ENCODE results near the gene FSTL5. TPM values are rescaled to one million over a fixed set of nuclear protein-coding genes. Genes with fewer than 3 reads are reported as not detected.

The FSTL5 gene
- total and polyA plus RNA-seq, 2 experiments from 2014 or later: not detected

DNA sequence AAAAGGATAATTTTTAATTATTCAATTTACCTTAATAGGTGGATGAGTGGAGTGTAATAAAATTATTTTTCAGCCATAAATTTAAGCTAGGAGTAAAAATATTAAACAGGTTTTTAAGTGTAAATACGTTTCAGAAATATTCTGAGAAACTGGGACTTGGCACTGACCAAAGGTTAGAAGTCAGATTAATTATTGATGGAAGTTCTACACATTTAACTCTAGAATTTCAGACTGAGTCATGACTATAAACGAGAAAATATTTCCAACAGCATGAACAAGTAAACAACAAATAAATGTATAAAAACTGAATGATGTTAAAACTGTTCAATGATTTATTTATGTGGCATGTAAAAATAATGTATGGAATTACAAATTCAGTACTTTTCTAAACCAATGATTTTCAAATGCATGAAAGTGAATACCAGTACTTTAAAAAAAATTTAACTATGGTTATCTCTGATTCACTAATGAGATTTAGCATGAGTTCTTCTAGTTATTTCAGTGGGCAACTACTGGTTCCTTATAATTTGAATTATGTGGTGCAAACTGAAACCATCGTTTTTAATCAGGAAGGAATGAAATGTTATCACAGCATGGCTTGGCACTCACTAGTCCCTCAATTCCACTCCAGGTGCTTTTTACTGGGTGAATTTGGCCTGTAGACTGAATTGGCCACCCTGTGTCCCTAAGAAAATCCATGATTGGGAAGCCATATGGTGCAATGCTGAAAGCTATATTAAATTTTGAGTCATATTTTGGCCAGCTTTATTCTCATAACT lies 244.2 kb downstream of the FSTL5 start:
- TF ChIP-seq EZH2 (IDR thresholded peaks at IDR 0.05; ENCODE audit: insufficient read depth, poor library complexity, severe bottlenecking): no peak
- TF ChIP-seq EZH2phosphoT487 (IDR thresholded peaks at IDR 0.05; ENCODE audit: insufficient read depth, low read depth): no peak
- no peaks in the 10 kb centered on the region for H3K9me3 ChIP-seq (ENCODE audit: low read depth)
- H3K27ac ChIP-seq: no peak overlapping the region
- H3K79me2 ChIP-seq (ENCODE audit: insufficient read depth): no peaks in the 10 kb centered on the region
- H3K4me2 ChIP-seq (ENCODE audit: unreplicated experiment): no peak overlapping the region
- no peak overlapping the region for H2AFZ ChIP-seq
- WGBS, 2 experiments (ENCODE audit: low coverage in 1 of 2, low lambda C conversion rate in 2 of 2, missing lambda C conversion rate in 2 of 2): 4 to 8% methylated on average over 3 of the region's 3 CpGs
- H3K9me2 ChIP-seq (ENCODE audit: insufficient read depth): no peaks in the 10 kb centered on the region
- no peak overlapping the region for H3K9ac ChIP-seq
- no peaks in the 10 kb centered on the region for H3K36me3 ChIP-seq (ENCODE audit: low read depth)
- no peaks in the 10 kb centered on the region for H3K27me3 ChIP-seq (replicated peaks; ENCODE audit: insufficient read depth)
- in situ Hi-C loops (cut with MboI): no loop called here
- no peak for DNase-seq
- H4K20me1 ChIP-seq (ENCODE audit: insufficient read depth): no peaks in the 10 kb centered on the region
- no peaks in the 10 kb centered on the region for H3F3A ChIP-seq (ENCODE audit: insufficient read depth)
- H3K4me1 ChIP-seq (ENCODE audit: insufficient read depth): no peaks in the 10 kb centered on the region
- H3K4me3 ChIP-seq: no peak overlapping the region

- Histone ChIP-seq H3K9me2 (ENCODE audit: insufficient read depth) (no peaks in the 10 kb centered on the region), H3K4me2 (ENCODE audit: unreplicated experiment) (no peak overlapping the region), H3F3A (ENCODE audit: insufficient read depth) (no peaks in the 10 kb centered on the region), H3K27me3 (replicated peaks; ENCODE audit: insufficient read depth) (no peaks in the 10 kb centered on the region), H4K20me1 (ENCODE audit: insufficient read depth) (no peaks in the 10 kb centered on the region), H3K4me3 (no peak overlapping the region), H3K36me3 (ENCODE audit: low read depth) (no peaks in the 10 kb centered on the region), H3K79me2 (ENCODE audit: insufficient read depth) (no peaks in the 10 kb centered on the region), H3K4me1 (ENCODE audit: insufficient read depth) (no peaks in the 10 kb centered on the region), H3K9ac (no peak overlapping the region), H3K9me3 (ENCODE audit: low read depth) (peaks cover 3% of the 10 kb centered on the region), H2AFZ (no peak overlapping the region), H3K27ac (no peak overlapping the region)
- DNase-seq: no peak
- WGBS, 2 experiments (ENCODE audit: low coverage in 1 of 2, low lambda C conversion rate in 2 of 2, missing lambda C conversion rate in 2 of 2): 3 to 9% methylated on average over 1 of the region's 1 CpG
- in situ Hi-C loops (cut with MboI): no loop called here
- TF ChIP-seq EZH2phosphoT487 (IDR thresholded peaks at IDR 0.05; ENCODE audit: insufficient read depth, low read depth): no peak
- no peak for TF ChIP-seq EZH2 (IDR thresholded peaks at IDR 0.05; ENCODE audit: insufficient read depth, poor library complexity, severe bottlenecking)
Measured at GRCh38 chr4:161916035-161916434, 247.8 kb downstream of the FSTL5 start.

GRCh38 chr4:161907590-161907955 lies 256.2 kb downstream of the FSTL5 start:
- WGBS, 2 experiments (ENCODE audit: low coverage in 1 of 2, low lambda C conversion rate in 2 of 2, missing lambda C conversion rate in 2 of 2): 4 to 5% methylated on average over 2 of the region's 2 CpGs
- Histone ChIP-seq H3K9me3 (ENCODE audit: low read depth) (peaks cover 3% of the 10 kb centered on the region), H3F3A (ENCODE audit: insufficient read depth) (no peaks in the 10 kb centered on the region), H3K4me1 (ENCODE audit: insufficient read depth) (no peaks in the 10 kb centered on the region), H3K4me2 (ENCODE audit: unreplicated experiment) (no peak overlapping the region), H4K20me1 (ENCODE audit: insufficient read depth) (no peaks in the 10 kb centered on the region), H3K9me2 (ENCODE audit: insufficient read depth) (no peaks in the 10 kb centered on the region), H3K9ac (no peak overlapping the region), H3K27me3 (replicated peaks; ENCODE audit: insufficient read depth) (no peaks in the 10 kb centered on the region), H3K4me3 (no peak overlapping the region), H2AFZ (no peak overlapping the region), H3K27ac (no peak overlapping the region), H3K79me2 (ENCODE audit: insufficient read depth) (no peaks in the 10 kb centered on the region), H3K36me3 (ENCODE audit: low read depth) (no peaks in the 10 kb centered on the region)
- no peak for TF ChIP-seq EZH2 (IDR thresholded peaks at IDR 0.05; ENCODE audit: insufficient read depth, poor library complexity, severe bottlenecking)
- TF ChIP-seq EZH2phosphoT487 (IDR thresholded peaks at IDR 0.05; ENCODE audit: insufficient read depth, low read depth): no peak
- in situ Hi-C loops (cut with MboI): no loop called here
- no peak for DNase-seq

DNA sequence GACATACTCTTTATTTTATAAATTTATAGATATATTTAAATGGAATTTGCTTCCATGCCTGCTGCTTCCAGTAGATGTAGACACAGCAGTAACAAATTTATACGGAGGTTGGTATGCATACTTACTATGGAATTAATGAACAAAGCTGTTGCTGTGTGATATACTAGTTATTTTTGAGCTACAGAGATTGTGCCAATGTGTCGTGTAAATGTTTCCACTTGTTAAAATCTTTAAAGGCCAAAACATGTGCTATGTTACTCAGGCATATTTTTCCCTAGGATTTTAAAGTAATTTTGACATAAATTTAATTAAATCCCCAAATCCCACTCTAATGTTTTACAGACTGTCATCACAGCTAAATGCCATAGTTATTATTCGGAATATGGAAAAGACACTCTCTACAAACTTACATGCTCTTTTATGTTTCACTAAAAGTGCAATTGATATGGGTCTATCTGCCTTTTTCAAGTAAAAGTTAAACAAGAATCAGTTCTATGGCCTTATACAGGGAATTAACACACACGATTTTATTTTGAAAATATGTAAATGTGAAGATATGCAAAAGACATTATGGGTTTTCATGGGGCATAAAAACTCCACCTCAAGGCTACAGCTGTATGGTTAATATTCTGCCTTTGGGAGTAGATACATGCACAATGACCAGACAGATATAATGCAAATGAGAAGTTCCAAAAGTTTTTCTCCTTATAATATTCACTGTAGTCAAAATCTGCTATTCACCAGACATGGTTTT lies 256.8 kb downstream of the FSTL5 start:
- 6 to 7% methylated on average over 4 of the region's 4 CpGs for WGBS, 2 experiments (ENCODE audit: low coverage in 1 of 2, low lambda C conversion rate in 2 of 2, missing lambda C conversion rate in 2 of 2)
- no peak for TF ChIP-seq EZH2phosphoT487 (IDR thresholded peaks at IDR 0.05; ENCODE audit: insufficient read depth, low read depth)
- TF ChIP-seq EZH2 (IDR thresholded peaks at IDR 0.05; ENCODE audit: insufficient read depth, poor library complexity, severe bottlenecking): no peak
- H3K4me3 ChIP-seq: no peak overlapping the region

More for the DNA sequence above, 256.8 kb downstream of the FSTL5 start:
- in situ Hi-C loops (cut with MboI): no loop called here
- H3K4me1 ChIP-seq (ENCODE audit: insufficient read depth): no peaks in the 10 kb centered on the region
- no peaks in the 10 kb centered on the region for H3K9me2 ChIP-seq (ENCODE audit: insufficient read depth)
- no peak for DNase-seq
- H4K20me1 ChIP-seq (ENCODE audit: insufficient read depth): no peaks in the 10 kb centered on the region
- no peak overlapping the region for H3K9ac ChIP-seq
- H3K4me2 ChIP-seq (ENCODE audit: unreplicated experiment): no peak overlapping the region
- no peaks in the 10 kb centered on the region for H3K79me2 ChIP-seq (ENCODE audit: insufficient read depth)
- H3K9me3 ChIP-seq (ENCODE audit: low read depth): peaks cover 3% of the 10 kb centered on the region
- H3F3A ChIP-seq (ENCODE audit: insufficient read depth): no peaks in the 10 kb centered on the region
- no peaks in the 10 kb centered on the region for H3K27me3 ChIP-seq (replicated peaks; ENCODE audit: insufficient read depth)
- H3K36me3 ChIP-seq (ENCODE audit: low read depth): no peaks in the 10 kb centered on the region
- H3K27ac ChIP-seq: no peak overlapping the region
- no peak overlapping the region for H2AFZ ChIP-seq

Measured in GM23248 (cell line).